Neural crest cell (in vitro differentiated cells): ENCODE results near the gene ZSCAN5B. TPM values are rescaled to one million over a fixed set of nuclear protein-coding genes. Genes with fewer than 3 reads are reported as not detected.

Experiments
- DNase-seq: peaks from one replicate; pipeline ENCODE4 v3.0.0; 2021; ENCODE audit warnings: low read depth, mixed read lengths, low spot score
- H3K27ac Mint-ChIP-seq: one replicate; pipeline ENCODE4 v1.8.0; 2021; ENCODE audit warnings: mild to moderate bottlenecking, mixed read lengths; ENCODE audit not compliant: unreplicated experiment
- H3K27me3 Mint-ChIP-seq: 2 replicates; pipeline ENCODE4 v1.8.0; 2021; ENCODE audit warnings: low read depth, mild to moderate bottlenecking, mixed read lengths
- H3K36me3 Mint-ChIP-seq: 2 replicates; pipeline ENCODE4 v1.8.0; 2021; ENCODE audit warnings: low read depth, mild to moderate bottlenecking, mixed read lengths
- H3K4me1 Mint-ChIP-seq: 2 replicates; pipeline ENCODE4 v1.8.0; 2021; ENCODE audit warnings: mixed read lengths
- H3K4me3 Mint-ChIP-seq: one replicate; pipeline ENCODE4 v1.8.0; 2021; ENCODE audit warnings: mild to moderate bottlenecking, mixed read lengths
- H3K9me3 Mint-ChIP-seq: 2 replicates; pipeline ENCODE4 v1.8.0; 2021; ENCODE audit warnings: mixed read lengths
- total RNA-seq: library from RNA; stranded (reverse); gene quantifications from 2 replicates; pipeline ENCODE4 v1.2.1, GENCODE V29; 2021
- TF ChIP-seq, protein P1 (sequence below): fragments of 200-600 bp; sonication (generic); conservative IDR thresholded peaks from 2 replicates; pipeline ENCODE4 v1.5.0; 2021; ENCODE audit warnings: antibody characterized with exemption, mild to moderate bottlenecking

Gene ZSCAN5B
- total RNA-seq, 1 donor from 2014 or later, result not detected

DNA sequence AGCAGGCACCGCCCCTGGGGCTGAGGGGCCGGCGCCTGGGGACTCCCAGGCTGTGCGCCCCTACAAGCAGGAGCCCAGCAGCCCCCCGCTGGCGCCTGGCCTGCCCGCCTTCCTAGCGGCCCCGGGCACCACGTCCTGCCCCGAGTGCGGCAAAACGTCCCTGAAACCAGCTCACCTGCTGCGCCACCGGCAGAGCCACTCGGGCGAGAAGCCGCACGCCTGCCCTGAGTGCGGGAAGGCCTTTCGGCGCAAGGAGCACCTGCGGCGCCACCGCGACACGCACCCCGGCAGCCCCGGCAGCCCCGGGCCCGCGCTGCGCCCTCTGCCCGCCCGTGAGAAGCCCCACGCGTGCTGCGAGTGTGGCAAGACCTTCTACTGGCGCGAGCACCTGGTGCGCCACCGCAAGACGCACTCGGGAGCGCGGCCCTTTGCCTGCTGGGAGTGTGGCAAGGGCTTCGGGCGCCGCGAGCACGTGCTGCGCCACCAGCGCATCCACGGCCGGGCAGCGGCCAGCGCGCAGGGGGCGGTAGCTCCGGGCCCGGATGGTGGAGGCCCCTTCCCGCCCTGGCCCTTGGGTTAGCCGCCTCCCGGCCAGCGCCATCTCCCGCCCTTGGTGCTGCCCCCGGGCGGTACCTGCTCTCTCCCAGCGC, 37.8 kb downstream of the ZSCAN5B start:
- H3K27me3 Mint-ChIP-seq, result no peaks in the 10 kb centered on the region
- no peaks in the 10 kb centered on the region for H3K9me3 Mint-ChIP-seq
- TF ChIP-seq, protein P1, sequence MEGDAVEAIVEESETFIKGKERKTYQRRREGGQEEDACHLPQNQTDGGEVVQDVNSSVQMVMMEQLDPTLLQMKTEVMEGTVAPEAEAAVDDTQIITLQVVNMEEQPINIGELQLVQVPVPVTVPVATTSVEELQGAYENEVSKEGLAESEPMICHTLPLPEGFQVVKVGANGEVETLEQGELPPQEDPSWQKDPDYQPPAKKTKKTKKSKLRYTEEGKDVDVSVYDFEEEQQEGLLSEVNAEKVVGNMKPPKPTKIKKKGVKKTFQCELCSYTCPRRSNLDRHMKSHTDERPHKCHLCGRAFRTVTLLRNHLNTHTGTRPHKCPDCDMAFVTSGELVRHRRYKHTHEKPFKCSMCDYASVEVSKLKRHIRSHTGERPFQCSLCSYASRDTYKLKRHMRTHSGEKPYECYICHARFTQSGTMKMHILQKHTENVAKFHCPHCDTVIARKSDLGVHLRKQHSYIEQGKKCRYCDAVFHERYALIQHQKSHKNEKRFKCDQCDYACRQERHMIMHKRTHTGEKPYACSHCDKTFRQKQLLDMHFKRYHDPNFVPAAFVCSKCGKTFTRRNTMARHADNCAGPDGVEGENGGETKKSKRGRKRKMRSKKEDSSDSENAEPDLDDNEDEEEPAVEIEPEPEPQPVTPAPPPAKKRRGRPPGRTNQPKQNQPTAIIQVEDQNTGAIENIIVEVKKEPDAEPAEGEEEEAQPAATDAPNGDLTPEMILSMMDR, result no peak
- no peak overlapping the region for H3K27ac Mint-ChIP-seq
- H3K4me3 Mint-ChIP-seq, result no peak overlapping the region
- H3K36me3 Mint-ChIP-seq, result peaks cover 7% of the 10 kb centered on the region
- H3K4me1 Mint-ChIP-seq, result no peaks in the 10 kb centered on the region
- DNase-seq, result no peak

DNA sequence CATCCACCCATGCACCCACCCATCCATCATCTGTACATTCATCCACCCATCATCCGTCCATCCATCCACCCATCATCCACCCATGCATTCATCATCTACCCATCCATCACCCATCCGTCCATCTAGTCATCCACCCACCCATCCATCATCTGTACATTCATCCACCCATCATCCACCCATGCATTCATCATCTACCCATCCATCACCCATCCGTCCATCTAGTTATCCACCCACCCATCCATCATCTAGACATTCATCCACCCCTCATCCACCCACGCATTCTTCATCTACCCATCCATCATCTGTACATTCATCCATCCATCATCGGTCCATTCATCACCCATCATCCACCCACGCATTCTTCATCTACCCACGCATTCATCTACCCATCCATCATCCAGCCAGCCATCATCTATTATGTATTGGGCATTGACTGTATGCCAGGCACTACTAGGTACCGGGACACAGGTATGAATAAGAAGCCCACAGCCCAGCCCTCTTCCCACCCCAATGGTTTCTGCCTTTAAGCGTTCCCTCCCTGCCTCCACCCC, 38.5 kb downstream of the ZSCAN5B start:
- Mint-ChIP-seq H3K9me3 (no peaks in the 10 kb centered on the region), H3K36me3 (peaks cover 7% of the 10 kb centered on the region), H3K4me3 (no peak overlapping the region), H3K4me1 (no peaks in the 10 kb centered on the region), H3K27ac (no peak overlapping the region), H3K27me3 (no peaks in the 10 kb centered on the region)
- DNase-seq, result no peak
- TF ChIP-seq, protein P1, result no peak

- Mint-ChIP-seq H3K9me3 (no peaks in the 10 kb centered on the region), H3K27ac (no peak overlapping the region), H3K27me3 (no peaks in the 10 kb centered on the region), H3K4me3 (no peak overlapping the region), H3K4me1 (peaks cover 8% of the 10 kb centered on the region), H3K36me3 (peaks cover 11% of the 10 kb centered on the region)
- no peak for DNase-seq
- TF ChIP-seq, protein P1, result no peak
These were observed 39.3 kb downstream of the ZSCAN5B start for GRCh38 chr19:56158170-56158757.

DNA sequence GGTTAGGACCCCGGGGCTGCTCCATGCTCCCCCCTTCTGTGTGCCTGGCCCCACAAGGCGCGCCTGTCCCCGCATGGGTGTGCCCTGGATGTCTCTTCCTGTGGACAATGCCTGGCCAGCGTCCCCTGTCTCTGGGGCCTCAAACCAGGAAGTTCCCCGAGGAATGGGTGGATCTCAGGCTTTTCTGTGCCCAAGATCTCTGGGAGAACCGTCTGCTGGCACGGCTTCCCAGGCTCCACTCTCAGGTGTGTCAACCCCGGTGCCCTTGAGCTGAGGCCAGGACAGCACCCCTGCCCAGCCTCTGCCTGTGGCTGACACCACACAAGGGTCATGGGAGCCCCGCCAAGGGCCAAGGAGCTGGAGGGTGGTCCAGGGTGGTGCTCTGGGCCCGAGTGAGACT, 40.8 kb downstream of the ZSCAN5B start:
- DNase-seq, result no peak
- TF ChIP-seq, protein P1, result no peak
- H3K4me3 Mint-ChIP-seq, result no peak overlapping the region
- no peaks in the 10 kb centered on the region for H3K9me3 Mint-ChIP-seq
- peaks cover 11% of the 10 kb centered on the region for H3K36me3 Mint-ChIP-seq
- H3K4me1 Mint-ChIP-seq, result peaks cover 18% of the 10 kb centered on the region
- no peaks in the 10 kb centered on the region for H3K27me3 Mint-ChIP-seq
- no peak overlapping the region for H3K27ac Mint-ChIP-seq

DNA sequence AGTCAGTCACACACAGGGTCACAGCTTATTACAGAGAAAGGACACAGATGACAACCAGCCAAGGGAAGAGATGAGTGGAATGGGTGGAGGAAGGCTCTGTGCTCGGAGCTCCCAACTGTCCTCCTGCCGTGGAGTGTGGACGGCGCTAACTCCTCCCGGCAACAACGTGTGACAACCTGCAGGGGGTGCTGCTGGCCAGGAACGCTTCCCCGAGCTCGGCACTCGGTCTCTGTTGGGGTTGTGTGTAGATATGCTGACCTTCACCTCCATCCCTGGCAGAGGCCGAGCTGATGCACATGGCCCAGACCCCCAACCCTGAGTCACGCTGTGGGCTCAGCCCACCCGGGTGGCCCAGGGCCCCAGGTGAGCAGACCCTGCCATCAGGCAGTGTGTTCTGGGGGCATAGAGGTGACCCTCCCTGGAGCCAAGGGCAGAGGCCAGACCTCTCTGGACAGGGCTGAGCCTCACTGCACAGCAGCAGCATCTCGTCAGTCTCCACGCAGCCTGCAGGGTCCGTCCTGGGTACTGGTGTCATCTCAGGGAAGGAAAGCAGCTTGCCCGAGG, 42.4 kb downstream of the ZSCAN5B start:
- H3K9me3 Mint-ChIP-seq, result no peaks in the 10 kb centered on the region
- DNase-seq, result no peak
- TF ChIP-seq, protein P1, result peak; percentile 38
- no peaks in the 10 kb centered on the region for H3K27me3 Mint-ChIP-seq
- H3K4me3 Mint-ChIP-seq, result no peak overlapping the region
- peaks cover 18% of the 10 kb centered on the region for H3K4me1 Mint-ChIP-seq
- H3K36me3 Mint-ChIP-seq, result peaks cover 13% of the 10 kb centered on the region
- H3K27ac Mint-ChIP-seq, result peak overlapping the region; percentile 50
